HepG2 (cell line): Measurements from ENCODE around the gene HSPE1. TPM values are rescaled to one million over a fixed set of nuclear protein-coding genes. Genes with fewer than 3 reads are reported as not detected.
A peak's percentile ranks its signal among the peaks of the same experiment; 100 is the strongest.

Experiments used
- ASH2L ChIP-seq: fragments of 300-600, 200-600 bp; sonication (generic); IDR thresholded peaks from 2 replicates; pipeline ENCODE4 v1.7.0; 2017; ENCODE audit warnings: low read depth, mild to moderate bottlenecking, moderate library complexity, mixed read lengths, low read length; ENCODE audit not compliant: insufficient read length
- BHLHE40 ChIP-seq: IDR thresholded peaks from 2 replicates; pipeline ENCODE4 v1.6.1; 2011; ENCODE audit warnings: low read length, improper control_type of control experiment
- JUNB ChIP-seq: sonication (generic); formaldehyde crosslinking; IDR thresholded peaks from 2 replicates; pipeline ENCODE4 v1.8.0; 2022; ENCODE audit warnings: missing genetic modification reagents, mild to moderate bottlenecking, borderline replicate concordance
- MAFK ChIP-seq, 2 experiments: IDR thresholded peaks in 1 of 2; conservative IDR thresholded peaks in 1 of 2; 2 replicates each; pipeline ENCODE4 v1.6.1; 2011; ENCODE audit warnings: improper control_type of control experiment in 2 of 2, low read length in 2 of 2
- MYC ChIP-seq: sonication (generic); formaldehyde crosslinking; IDR thresholded peaks from 2 replicates; pipeline ENCODE4 v1.9.0; 2021; ENCODE audit warnings: missing genetic modification reagents, borderline replicate concordance
- POLR2A ChIP-seq, 2 experiments: IDR thresholded peaks; 2 replicates each; pipeline ENCODE4 v1.6.1; 2011; ENCODE audit warnings: low read depth in 2 of 2, low read length in 2 of 2, mild to moderate bottlenecking in 1 of 2, moderate library complexity in 1 of 2; ENCODE audit not compliant: insufficient read depth in 1 of 2
- RBM39 ChIP-seq: fragments of 200-400 bp; formaldehyde crosslinking; IDR thresholded peaks from one replicate; pipeline ENCODE4 v1.6.1; 2018; ENCODE audit warnings: antibody characterized with exemption, mild to moderate bottlenecking, low read depth, low read length; ENCODE audit not compliant: poor library complexity, severe bottlenecking
- SALL1 ChIP-seq: sonication (generic); formaldehyde crosslinking; IDR thresholded peaks from 2 replicates; pipeline ENCODE4 v1.8.0; 2022; ENCODE audit warnings: mild to moderate bottlenecking, missing genetic modification reagents
- TAF15 ChIP-seq: fragments of 200-400 bp; formaldehyde crosslinking; IDR thresholded peaks from one replicate; pipeline ENCODE4 v1.6.1; 2018; ENCODE audit warnings: mild to moderate bottlenecking, low read depth, low read length; ENCODE audit not compliant: poor library complexity, severe bottlenecking
- ZNF510 ChIP-seq: sonication (generic); formaldehyde crosslinking; IDR thresholded peaks from 2 replicates; pipeline ENCODE4 v1.4.0; 2020; ENCODE audit warnings: low read depth, mild to moderate bottlenecking, missing genetic modification reagents
- ZNF530 ChIP-seq: sonication (generic); formaldehyde crosslinking; IDR thresholded peaks from 2 replicates; pipeline ENCODE4 v1.5.0; 2020; ENCODE audit warnings: low read depth, mild to moderate bottlenecking, missing genetic modification reagents
- polyA plus RNA-seq, 8 experiments: library from polyadenylated mRNA; depleted of rRNA in 3 of 8; stranded (reverse) in 7 of 8; unstranded in 1 of 8; fragments of >200 nt; fragmentation: Illumina TruSeq in 4 of 8; extraction: Trizol in 4 of 8; gene quantifications; 2 replicates each; pipeline versions ENCODE4 v1.2.1 to v1.2.3, GENCODE V29; 2011 to 2016; ENCODE audit warnings: low read depth in 4 of 8, missing spikeins in 1 of 8, mixed read lengths in 1 of 8; ENCODE audit not compliant: insufficient read depth in 1 of 8
- total RNA-seq, 5 experiments: library from RNA; depleted of rRNA; stranded (reverse); fragments of >200 nt; fragmentation: Illumina TruSeq; extraction: Trizol; gene quantifications; 2 replicates each; pipeline ENCODE4 v1.2.3, GENCODE V29; 2016; ENCODE audit warnings: low read depth in 1 of 5
- TF ChIP-seq, protein P1 (sequence below): sonication (generic); formaldehyde crosslinking; IDR thresholded peaks from 2 replicates; pipeline ENCODE4 v1.4.0; 2020; ENCODE audit warnings: missing genetic modification reagents, low read depth, mild to moderate bottlenecking, borderline replicate concordance
- TF ChIP-seq, protein P2 (sequence below): sonication (generic); formaldehyde crosslinking; IDR thresholded peaks from 2 replicates; pipeline ENCODE4 v1.4.0; 2020; ENCODE audit warnings: mild to moderate bottlenecking, missing genetic modification reagents
- TF ChIP-seq, protein P3 (sequence below): sonication (generic); formaldehyde crosslinking; IDR thresholded peaks from 2 replicates; pipeline ENCODE4 v1.5.0; 2020; ENCODE audit warnings: mild to moderate bottlenecking, missing genetic modification reagents
- TF ChIP-seq, protein P4 (sequence below): sonication (generic); formaldehyde crosslinking; IDR thresholded peaks from 2 replicates; pipeline ENCODE4 v1.4.0; 2020; ENCODE audit warnings: missing genetic modification reagents, borderline replicate concordance
- TF ChIP-seq, protein P5 (sequence below): sonication (generic); formaldehyde crosslinking; IDR thresholded peaks from 2 replicates; pipeline ENCODE4 v1.4.0; 2020; ENCODE audit warnings: missing genetic modification reagents, mild to moderate bottlenecking, borderline replicate concordance

Gene HSPE1
- total and polyA plus RNA-seq, 2 of the 13 experiments (the other 11 are each of a cell fraction or from before 2014, with no cell fraction given), result 244 to 823 TPM

DNA sequence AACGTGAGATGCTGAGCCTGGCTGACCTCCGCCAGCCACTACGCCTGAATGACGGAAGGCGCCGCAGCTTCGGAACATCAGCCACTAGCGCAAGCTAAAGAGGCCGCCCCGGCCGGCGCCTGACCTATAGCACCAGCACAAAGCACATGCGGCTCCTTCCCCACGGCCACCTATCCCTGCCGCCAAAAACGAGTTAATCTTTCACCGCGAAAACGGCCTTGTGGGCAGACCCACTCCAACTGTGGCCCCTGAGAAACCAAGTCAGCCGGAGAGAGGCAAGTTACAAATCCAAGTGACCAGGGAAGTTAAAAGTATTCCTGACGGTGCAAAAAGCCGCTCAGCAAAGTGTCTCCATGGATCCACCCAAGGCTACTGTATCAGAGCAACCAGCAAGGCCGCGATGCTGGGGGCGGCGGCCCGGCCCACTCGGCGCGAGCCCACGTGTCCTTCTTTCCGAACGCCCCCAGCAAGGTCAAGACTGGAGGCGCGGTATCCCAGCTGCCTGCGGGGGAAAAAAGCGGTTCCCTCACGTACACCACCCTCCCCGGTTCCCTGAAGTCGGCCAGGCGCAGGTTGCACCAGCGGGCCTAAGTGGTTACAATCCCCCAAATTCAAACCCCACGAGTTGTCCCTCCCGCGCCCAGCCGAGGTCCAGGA lies 1.1 kb upstream of the HSPE1 start (continued):
- TF ChIP-seq ZNF510 (CRISPR knock-in tag) (no peak), SALL1 (CRISPR knock-in tag) (peak; percentile 49; the same call in 1 of the 2 replicates), BHLHE40 (peak; percentile 2; the same call in 1 of the 2 replicates), MAFK (conservative IDR thresholded peaks at IDR 0.05 in 1 of 2, IDR thresholded peaks at IDR 0.05 in 1 of 2; ENCODE audit: low read length in 2 of 2) (peak; percentile 29 to 48; a peak in 3 of 4 replicates), MYC (CRISPR knock-in tag) (no peak; the same call in 1 of the 2 replicates), JUNB (CRISPR knock-in tag) (no peak), ASH2L (peak; percentile 79), POLR2A (IDR thresholded peaks at IDR 0.05; ENCODE audit: insufficient read depth in 1 of 2, low read depth in 2 of 2, low read length in 2 of 2) (peak; percentile 22 to 76; a peak in 2 of 4 replicates), RBM39 (peak; percentile 7), ZNF530 (CRISPR knock-in tag) (0 out of 2 replicates have a peak, but pooled peaks have one; percentile 4), TAF15 (peak; percentile 53)
- TF ChIP-seq, protein P1, sequence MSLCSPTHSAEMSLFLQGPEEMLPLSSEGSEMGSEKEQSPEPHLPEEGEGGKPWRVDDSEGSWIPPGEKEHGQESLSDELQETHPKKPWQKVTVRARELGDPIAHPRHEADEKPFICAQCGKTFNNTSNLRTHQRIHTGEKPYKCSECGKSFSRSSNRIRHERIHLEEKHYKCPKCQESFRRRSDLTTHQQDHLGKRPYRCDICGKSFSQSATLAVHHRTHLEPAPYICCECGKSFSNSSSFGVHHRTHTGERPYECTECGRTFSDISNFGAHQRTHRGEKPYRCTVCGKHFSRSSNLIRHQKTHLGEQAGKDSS (CRISPR knock-in tag), result no peak
- TF ChIP-seq, protein P2, sequence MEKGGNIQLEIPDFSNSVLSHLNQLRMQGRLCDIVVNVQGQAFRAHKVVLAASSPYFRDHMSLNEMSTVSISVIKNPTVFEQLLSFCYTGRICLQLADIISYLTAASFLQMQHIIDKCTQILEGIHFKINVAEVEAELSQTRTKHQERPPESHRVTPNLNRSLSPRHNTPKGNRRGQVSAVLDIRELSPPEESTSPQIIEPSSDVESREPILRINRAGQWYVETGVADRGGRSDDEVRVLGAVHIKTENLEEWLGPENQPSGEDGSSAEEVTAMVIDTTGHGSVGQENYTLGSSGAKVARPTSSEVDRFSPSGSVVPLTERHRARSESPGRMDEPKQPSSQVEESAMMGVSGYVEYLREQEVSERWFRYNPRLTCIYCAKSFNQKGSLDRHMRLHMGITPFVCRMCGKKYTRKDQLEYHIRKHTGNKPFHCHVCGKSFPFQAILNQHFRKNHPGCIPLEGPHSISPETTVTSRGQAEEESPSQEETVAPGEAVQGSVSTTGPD (CRISPR knock-in tag), result peak; percentile 58; the same call in 1 of the 2 replicates
- TF ChIP-seq, protein P3, sequence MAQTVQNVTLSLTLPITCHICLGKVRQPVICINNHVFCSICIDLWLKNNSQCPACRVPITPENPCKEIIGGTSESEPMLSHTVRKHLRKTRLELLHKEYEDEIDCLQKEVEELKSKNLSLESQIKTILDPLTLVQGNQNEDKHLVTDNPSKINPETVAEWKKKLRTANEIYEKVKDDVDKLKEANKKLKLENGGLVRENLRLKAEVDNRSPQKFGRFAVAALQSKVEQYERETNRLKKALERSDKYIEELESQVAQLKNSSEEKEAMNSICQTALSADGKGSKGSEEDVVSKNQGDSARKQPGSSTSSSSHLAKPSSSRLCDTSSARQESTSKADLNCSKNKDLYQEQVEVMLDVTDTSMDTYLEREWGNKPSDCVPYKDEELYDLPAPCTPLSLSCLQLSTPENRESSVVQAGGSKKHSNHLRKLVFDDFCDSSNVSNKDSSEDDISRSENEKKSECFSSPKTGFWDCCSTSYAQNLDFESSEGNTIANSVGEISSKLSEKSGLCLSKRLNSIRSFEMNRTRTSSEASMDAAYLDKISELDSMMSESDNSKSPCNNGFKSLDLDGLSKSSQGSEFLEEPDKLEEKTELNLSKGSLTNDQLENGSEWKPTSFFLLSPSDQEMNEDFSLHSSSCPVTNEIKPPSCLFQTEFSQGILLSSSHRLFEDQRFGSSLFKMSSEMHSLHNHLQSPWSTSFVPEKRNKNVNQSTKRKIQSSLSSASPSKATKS (CRISPR knock-in tag), result peak; percentile 29; the same call in 1 of the 2 replicates
- TF ChIP-seq, protein P4, sequence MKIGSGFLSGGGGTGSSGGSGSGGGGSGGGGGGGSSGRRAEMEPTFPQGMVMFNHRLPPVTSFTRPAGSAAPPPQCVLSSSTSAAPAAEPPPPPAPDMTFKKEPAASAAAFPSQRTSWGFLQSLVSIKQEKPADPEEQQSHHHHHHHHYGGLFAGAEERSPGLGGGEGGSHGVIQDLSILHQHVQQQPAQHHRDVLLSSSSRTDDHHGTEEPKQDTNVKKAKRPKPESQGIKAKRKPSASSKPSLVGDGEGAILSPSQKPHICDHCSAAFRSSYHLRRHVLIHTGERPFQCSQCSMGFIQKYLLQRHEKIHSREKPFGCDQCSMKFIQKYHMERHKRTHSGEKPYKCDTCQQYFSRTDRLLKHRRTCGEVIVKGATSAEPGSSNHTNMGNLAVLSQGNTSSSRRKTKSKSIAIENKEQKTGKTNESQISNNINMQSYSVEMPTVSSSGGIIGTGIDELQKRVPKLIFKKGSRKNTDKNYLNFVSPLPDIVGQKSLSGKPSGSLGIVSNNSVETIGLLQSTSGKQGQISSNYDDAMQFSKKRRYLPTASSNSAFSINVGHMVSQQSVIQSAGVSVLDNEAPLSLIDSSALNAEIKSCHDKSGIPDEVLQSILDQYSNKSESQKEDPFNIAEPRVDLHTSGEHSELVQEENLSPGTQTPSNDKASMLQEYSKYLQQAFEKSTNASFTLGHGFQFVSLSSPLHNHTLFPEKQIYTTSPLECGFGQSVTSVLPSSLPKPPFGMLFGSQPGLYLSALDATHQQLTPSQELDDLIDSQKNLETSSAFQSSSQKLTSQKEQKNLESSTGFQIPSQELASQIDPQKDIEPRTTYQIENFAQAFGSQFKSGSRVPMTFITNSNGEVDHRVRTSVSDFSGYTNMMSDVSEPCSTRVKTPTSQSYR (CRISPR knock-in tag), result 0 out of 2 replicates have a peak, but pooled peaks have one; percentile 4
- TF ChIP-seq, protein P5, sequence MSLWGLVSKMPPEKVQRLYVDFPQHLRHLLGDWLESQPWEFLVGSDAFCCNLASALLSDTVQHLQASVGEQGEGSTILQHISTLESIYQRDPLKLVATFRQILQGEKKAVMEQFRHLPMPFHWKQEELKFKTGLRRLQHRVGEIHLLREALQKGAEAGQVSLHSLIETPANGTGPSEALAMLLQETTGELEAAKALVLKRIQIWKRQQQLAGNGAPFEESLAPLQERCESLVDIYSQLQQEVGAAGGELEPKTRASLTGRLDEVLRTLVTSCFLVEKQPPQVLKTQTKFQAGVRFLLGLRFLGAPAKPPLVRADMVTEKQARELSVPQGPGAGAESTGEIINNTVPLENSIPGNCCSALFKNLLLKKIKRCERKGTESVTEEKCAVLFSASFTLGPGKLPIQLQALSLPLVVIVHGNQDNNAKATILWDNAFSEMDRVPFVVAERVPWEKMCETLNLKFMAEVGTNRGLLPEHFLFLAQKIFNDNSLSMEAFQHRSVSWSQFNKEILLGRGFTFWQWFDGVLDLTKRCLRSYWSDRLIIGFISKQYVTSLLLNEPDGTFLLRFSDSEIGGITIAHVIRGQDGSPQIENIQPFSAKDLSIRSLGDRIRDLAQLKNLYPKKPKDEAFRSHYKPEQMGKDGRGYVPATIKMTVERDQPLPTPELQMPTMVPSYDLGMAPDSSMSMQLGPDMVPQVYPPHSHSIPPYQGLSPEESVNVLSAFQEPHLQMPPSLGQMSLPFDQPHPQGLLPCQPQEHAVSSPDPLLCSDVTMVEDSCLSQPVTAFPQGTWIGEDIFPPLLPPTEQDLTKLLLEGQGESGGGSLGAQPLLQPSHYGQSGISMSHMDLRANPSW (CRISPR knock-in tag), result 0 out of 2 replicates have a peak, but pooled peaks have one; percentile 1
